ENCODE data around the gene FXYD1.

Gene FXYD1

GRCh38 chr19:35165200-35166058 is 26.8 kb downstream of the FXYD1 start:
- no peak for DNase-seq

GRCh38 chr19:35166100-35167063 is 27.8 kb downstream of the FXYD1 start:
- no peak for DNase-seq

- DNase-seq, result no peak
These were observed 28.9 kb downstream of the FXYD1 start for GRCh38 chr19:35167251-35168119.

GRCh38 chr19:35168196-35168595 is 29.6 kb downstream of the FXYD1 start:
- DNase-seq, result no peak

GRCh38 chr19:35169221-35169995 is 30.8 kb downstream of the FXYD1 start:
- DNase-seq, result no peak

GRCh38 chr19:35170359-35171061 is 31.9 kb downstream of the FXYD1 start:
- DNase-seq, result no peak

GRCh38 chr19:35171730-35172129 is 33.1 kb downstream of the FXYD1 start:
- DNase-seq, result no peak

- no peak for DNase-seq
These were observed 35.6 kb downstream of the FXYD1 start for GRCh38 chr19:35174226-35174625.

- DNase-seq, result no peak
These were observed 37.6 kb downstream of the FXYD1 start for GRCh38 chr19:35176181-35176570.

- DNase-seq, result no peak
These were observed 39.0 kb downstream of the FXYD1 start for GRCh38 chr19:35177377-35178274.

- DNase-seq, result no peak
These were observed 40.1 kb downstream of the FXYD1 start for GRCh38 chr19:35178701-35179100.

GRCh38 chr19:35179830-35180229 is 41.2 kb downstream of the FXYD1 start:
- DNase-seq, result no peak

GRCh38 chr19:35181387-35181786 is 42.8 kb downstream of the FXYD1 start:
- DNase-seq, result no peak

- DNase-seq, result no peak
These were observed 45.6 kb downstream of the FXYD1 start for GRCh38 chr19:35184267-35184666.

GRCh38 chr19:35184884-35185283 is 46.3 kb downstream of the FXYD1 start:
- no peak for DNase-seq

Measured in effector CD4-positive, alpha-beta T cell (primary cell).